ENCODE results near the gene HACL1.

HACL1 gene

DNA sequence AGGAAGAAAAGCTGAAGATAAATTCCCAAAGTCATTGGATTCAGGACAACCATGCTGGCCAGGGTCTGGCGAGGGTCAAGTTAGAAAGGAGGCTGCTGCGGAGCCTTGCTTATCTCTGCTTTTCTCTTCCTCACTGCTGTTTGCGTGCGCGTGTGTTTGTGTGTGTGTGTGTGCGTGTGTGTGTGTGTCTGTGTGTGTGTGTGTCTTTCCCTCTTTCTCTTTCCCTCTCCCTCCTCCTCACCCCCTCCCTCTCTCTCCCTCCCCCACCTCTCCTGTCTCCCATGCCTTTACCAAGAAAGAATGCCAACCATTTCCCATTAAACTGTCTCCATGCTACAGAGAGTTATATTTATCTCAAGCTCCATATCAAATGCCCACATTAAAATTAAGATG lies 79.8 kb downstream of the HACL1 start, which contains the start of gene COLQ:
COLQ (minus strand) TSS at position 134 of the 393 bp plus-strand sequence; CDS start at position 53, 81 bp downstream.
- DNase-seq: no peak

DNA sequence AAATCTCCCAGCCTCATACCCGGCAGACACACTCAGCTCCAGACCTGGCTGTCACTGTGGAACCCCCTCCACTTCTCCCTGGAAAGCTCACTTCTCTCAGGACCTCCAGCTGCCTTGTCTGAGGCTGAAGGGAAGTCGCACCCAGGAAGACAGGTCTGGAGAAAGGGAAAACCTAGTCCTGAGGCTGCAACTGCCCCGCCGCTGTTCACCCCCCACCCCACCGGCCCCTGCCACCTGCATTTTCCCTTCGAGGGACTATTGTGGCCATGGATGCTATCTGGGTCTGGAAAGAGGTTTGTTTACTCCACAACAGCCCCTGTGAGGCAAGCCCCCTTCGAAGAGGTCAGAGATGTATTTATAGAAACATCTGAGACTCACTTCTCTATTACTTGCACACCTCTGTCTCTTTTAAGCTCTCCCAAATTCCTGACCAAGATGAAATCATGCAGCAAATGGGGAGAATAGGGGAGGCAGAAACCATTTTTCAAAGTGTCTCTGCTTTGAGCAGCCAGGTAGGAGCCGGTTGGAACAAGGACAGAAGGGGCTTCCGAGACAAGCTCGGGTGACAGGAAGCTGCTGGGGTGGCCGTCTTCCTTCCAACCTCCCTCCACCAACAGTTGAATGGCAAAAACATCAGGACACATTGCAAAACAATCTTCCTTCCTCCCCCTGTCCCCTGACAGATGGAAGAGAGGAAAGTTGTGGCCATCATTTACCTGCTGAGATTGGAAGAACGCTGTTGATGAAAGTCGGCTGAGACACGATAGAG lies 80.4 kb downstream of the HACL1 start:
- DNase-seq: no peak

DNA sequence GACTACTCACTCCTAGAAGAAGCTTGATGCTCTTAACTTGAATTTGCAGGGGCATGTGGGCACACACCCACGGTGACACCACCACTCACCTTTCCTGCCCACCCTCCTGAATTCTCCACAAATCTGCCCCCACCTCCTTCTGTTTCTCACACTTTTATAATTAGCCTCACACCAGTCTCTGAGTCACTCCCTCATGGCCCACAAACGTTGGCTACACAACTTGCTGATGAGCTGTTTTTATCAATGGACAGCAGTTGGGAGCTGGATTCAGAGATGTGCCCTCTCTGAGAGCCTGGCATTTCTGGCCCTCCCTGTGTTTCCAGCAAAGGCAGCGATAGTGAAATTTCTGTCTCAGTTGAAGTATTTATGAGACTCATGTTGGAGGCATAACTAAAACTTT lies 81.2 kb downstream of the HACL1 start:
- DNase-seq: no peak

- no peak for DNase-seq
These were observed 82.3 kb downstream of the HACL1 start for GRCh38 chr3:15519096-15519495.

- DNase-seq: no peak
These were observed 86.6 kb downstream of the HACL1 start for GRCh38 chr3:15514663-15515340.

- no peak for DNase-seq
These were observed 87.3 kb downstream of the HACL1 start for GRCh38 chr3:15513810-15514662.

DNA sequence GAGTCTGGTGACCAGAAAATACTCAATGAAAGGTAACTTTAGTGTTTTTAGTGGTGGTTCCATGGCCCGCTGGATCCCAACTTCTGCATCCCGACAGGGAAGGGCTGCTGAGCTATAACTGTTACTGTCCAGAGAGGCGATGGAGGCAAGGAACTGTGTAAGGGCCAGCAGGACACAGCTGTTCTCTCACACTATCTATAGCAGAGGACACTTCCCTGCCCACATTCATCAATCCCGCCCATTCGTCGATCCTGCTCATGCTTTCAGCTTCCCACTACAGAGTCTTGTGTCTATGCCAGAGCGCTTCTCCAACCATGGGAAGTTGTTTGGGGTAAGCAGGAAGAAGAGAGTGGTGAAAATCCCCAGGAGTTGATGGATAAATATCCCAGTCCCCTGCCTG lies 88.3 kb downstream of the HACL1 start:
- DNase-seq: no peak

DNA sequence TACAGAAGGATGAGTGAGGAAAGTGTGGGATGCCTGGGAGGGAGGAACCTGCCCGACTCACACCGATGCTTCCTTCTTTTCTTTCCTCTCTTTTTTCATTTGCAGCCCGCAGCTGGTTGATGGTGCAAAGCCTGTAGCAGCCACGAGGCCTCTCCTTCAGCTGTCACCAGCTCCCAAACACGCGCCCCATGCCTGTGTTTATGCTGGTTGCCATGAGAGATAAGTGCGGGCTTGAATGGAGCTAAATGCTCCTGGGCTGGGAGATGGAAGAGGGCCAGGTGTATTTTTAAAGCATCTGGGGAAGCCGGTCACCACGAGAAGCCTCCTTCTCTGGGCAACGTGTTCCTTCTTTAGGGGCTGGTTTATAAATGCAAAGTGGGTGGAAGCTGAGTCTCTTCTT lies 89.2 kb downstream of the HACL1 start:
- DNase-seq: no peak

GRCh38 chr3:15511156-15511555 lies 90.2 kb downstream of the HACL1 start:
- no peak for DNase-seq

Data from stimulated activated CD4-positive, alpha-beta T cell treated with anti-CD3 and anti-CD28 coated beads, Interleukin-4, amount 100 ng/mL, for 1 hour (primary cell).